ENCODE data around the gene APELA.
"Not testable (repeated sequence)": the region's sequence is repeated elsewhere in the genome, so short reads cannot be mapped to it uniquely, and the experiment has no call there.

APELA gene

GRCh38 chr4:164924670-164925238 lies 47.8 kb downstream of the APELA start:
- intact Hi-C loops (cut with DNase I): no loop called here
- no peak for DNase-seq

DNA sequence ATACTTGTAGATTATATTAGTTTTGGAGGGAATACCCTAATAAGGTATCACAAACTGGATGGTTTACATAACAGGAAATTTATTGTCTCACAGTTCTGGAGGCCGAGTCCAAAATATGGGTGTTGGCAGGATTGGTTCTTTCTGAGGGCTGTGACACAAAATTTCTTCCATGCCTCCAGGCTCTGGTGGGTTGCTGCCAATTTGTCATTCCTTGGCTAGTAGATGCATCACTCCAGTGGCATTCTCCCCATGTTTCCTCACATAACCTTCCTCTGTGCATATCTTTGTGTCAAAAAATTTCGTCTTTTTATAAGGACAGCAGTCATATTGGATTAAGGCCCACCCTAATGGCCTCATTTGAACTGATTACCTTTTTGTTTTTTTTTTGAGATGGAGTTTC lies 49.3 kb downstream of the APELA start:
- no peak for DNase-seq

GRCh38 chr4:164927101-164927500 lies 50.1 kb downstream of the APELA start:
- intact Hi-C loops (cut with DNase I); DNase-seq: not testable (repeated sequence)

More for the DNA sequence above, 49.3 kb downstream of the APELA start:
- intact Hi-C loops (cut with DNase I): no loop called here

DNA sequence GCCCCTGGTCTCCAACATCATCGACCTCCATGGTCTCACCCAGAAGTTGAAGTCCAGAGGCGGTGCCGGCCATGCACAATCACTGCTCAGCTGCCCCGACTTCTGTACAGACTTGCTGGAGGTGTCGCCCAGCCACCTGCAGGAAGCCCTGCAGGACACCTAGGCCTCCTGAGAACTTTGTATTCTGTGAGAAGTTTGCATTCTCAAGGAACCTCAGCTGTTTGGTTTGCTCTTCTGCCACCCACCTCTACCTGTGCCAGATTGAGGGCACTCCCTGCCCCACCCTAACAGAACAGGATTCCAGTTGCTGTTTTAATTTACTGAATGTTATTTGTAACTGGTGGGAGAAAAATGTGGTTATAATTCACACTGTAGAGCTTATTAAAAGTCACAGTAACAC lies 53.7 kb downstream of the APELA start:
- intact Hi-C loops (cut with DNase I): no loop called here
- DNase-seq: no peak

- intact Hi-C loops (cut with DNase I): no loop called here
Measured at GRCh38 chr4:164931551-164932324, 54.8 kb downstream of the APELA start.

DNA sequence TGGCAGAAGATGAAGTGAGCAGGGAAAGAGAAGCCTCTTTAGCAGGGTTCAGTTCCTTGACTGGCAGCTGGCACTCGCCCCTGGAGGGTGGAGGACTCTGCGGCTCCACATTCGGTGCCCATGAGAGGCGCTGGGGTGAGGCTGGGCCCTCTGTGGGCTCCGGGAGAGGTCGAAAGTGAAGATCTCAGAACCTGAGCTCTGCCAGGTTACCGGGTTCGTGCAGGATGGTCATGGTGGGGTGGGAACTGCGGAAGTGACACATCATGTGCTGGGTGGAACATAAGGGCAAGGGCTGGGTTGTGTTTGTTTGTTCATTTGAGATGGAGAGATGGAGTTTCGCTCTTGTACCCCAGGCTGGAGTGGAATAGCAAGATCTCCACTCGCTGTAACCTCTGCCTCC lies 56.3 kb downstream of the APELA start:
- intact Hi-C loops (cut with DNase I): no loop called here
- no peak for DNase-seq

More at GRCh38 chr4:164931551-164932324, 54.8 kb downstream of the APELA start:
- DNase-seq: no peak

- intact Hi-C loops (cut with DNase I): no loop called here
- DNase-seq: no peak
Measured at GRCh38 chr4:164935363-164935762, 58.4 kb downstream of the APELA start.

DNA sequence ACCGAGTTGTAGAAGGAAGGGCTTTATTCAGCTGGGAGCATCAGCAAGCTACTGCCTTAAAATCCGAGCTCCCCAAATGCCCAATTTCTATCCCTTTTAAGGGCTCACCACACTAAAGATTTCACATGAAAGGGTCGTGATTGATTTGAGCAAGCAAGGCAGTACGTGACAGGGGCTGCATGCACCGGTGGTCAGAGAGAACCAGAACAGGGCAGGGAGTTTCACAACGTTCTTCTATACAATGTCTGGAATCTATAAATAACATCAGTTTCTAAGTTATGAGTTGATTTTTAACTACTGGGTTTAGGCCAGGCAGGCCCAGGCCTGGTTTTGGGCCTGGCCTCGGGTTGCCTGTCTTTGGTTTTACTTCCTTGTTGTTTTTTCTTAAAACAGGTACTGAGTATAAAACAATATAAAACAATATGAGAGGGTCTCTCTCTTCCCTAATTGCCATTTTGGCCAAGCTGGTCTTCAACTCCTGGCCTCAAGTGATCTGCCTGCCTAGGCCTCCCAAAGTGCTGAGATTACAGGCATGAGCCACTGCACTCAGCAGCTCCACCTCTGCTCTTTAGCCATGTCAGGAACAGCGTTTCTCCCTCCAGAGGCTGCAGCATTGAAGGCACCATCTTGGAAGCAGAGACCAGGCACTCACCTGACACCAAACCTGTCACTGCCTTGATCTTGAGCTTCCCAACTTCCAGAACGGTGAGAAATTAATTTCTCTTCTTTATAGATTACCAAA lies 59.1 kb downstream of the APELA start:
- intact Hi-C loops (cut with DNase I); DNase-seq: not testable (repeated sequence)

- intact Hi-C loops (cut with DNase I): no loop called here
- DNase-seq: peak in 5 of 10 donors; percentile 40 to 89 (median 65)
Measured at GRCh38 chr4:164937576-164938270, 60.7 kb downstream of the APELA start.

- intact Hi-C loops (cut with DNase I): no loop called here
- DNase-seq: no peak
Measured at GRCh38 chr4:164943192-164943591, 66.2 kb downstream of the APELA start.

DNA sequence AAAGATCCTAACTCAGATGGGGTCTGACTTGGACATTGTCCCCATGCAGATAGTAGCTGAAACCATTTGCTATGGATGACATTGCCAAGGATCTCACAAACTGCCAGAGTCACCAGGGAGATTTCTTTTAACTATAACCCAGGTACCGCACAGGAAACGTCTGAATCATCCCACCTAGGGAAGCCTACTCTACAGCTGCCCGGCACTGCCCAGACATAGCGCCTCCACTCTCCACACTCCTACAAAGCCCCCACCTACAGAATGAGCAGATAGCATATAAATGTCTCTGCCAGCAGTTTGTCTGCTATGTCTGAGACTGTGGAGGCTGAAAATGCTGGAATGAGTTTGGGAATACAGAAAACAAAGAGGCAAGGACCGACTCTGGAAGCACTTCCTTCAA lies 68.2 kb downstream of the APELA start:
- intact Hi-C loops (cut with DNase I): no loop called here

GRCh38 chr4:164946810-164947209 lies 69.8 kb downstream of the APELA start:
- intact Hi-C loops (cut with DNase I): no loop called here
- DNase-seq: no peak

More for the DNA sequence above, 68.2 kb downstream of the APELA start:
- peak in 1 of 10 donors; percentile 82 for DNase-seq
